HT1080 (cell line): Measurements from ENCODE around the gene ORC5. TPM values are rescaled to one million over a fixed set of nuclear protein-coding genes. Genes with fewer than 3 reads are reported as not detected.

Source experiments
- DNase-seq: peaks from one replicate; pipeline ENCODE4 v3.0.0-alpha.2; 2015; ENCODE audit warnings: low read depth
- total RNA-seq: library from RNA; depleted of rRNA; stranded (reverse); fragments of >200 nt; shearing (Covaris generic); gene quantifications from 2 replicates; pipeline ENCODE4 v1.2.3, GENCODE V29; 2014; rRNA removed

The ORC5 gene
- total RNA-seq, 1 experiment from 2014 or later: 58.7 TPM

DNA sequence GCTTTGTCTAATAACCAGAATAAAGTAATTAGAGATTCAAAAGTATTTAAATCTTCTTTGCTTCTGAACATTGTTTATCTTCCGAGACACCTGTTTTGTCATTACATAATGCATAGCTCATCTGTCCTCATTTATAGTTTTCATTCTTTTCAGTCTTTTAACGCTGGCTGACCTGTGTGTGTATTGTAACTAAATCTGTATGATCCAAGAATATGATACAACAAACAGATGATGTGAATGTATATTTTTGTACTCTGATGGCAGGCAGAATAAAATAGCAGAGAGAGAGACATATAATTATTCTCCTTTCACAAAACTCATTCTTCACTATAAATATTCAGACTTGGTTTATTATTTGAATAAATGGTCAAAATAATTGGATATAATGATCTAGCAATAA lies 80.6 kb downstream of the ORC5 start:
- no peak for DNase-seq

- no peak for DNase-seq
These were observed 81.4 kb downstream of the ORC5 start for GRCh38 chr7:104126411-104126841.

- no peak for DNase-seq
These were observed 82.8 kb downstream of the ORC5 start for GRCh38 chr7:104124893-104125477.

- DNase-seq: no peak
These were observed 83.3 kb downstream of the ORC5 start for GRCh38 chr7:104124469-104124868.

DNA sequence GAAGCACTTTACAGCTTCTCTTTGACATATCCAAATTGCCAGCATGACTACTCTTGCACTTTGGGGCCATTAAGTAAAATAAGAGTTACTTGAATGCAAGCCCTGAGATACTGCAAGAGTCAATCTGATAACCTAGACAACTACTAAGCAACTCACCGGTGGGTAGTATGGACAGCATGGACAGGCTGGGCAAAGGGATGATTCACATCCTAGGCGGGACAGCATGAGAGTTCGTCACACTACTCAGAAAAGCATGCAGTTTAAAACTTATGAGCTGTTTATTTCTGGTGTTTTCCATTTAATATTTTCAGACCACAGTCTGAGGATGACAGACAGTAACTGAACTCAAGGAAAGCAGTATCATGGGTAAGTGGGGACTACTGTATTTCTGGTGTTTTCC lies 84.0 kb downstream of the ORC5 start:
- peak; percentile 66 for DNase-seq

- no peak for DNase-seq
These were observed 94.0 kb downstream of the ORC5 start for GRCh38 chr7:104113788-104114187.

DNA sequence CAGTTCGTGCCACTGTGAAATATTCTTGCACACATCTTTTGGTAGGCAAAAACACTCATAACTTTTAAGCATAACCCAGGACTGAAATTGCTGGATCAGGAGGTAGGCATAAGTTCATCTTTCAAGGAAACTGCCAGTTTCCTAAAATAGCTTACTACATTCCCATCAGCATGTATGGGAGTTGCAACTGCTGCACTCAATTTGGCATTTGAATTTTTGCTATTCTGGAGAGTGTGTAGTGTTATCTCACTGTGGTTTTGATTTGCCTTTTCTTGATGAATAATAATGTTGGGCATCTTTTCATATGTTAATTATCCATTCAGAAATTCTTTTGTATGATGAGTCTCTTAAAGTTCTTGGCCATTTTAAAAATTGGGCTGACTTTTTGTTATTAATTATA lies 95.2 kb downstream of the ORC5 start:
- no peak for DNase-seq

- peak; percentile 3 for DNase-seq
These were observed 96.5 kb downstream of the ORC5 start for GRCh38 chr7:104111271-104111670.

DNA sequence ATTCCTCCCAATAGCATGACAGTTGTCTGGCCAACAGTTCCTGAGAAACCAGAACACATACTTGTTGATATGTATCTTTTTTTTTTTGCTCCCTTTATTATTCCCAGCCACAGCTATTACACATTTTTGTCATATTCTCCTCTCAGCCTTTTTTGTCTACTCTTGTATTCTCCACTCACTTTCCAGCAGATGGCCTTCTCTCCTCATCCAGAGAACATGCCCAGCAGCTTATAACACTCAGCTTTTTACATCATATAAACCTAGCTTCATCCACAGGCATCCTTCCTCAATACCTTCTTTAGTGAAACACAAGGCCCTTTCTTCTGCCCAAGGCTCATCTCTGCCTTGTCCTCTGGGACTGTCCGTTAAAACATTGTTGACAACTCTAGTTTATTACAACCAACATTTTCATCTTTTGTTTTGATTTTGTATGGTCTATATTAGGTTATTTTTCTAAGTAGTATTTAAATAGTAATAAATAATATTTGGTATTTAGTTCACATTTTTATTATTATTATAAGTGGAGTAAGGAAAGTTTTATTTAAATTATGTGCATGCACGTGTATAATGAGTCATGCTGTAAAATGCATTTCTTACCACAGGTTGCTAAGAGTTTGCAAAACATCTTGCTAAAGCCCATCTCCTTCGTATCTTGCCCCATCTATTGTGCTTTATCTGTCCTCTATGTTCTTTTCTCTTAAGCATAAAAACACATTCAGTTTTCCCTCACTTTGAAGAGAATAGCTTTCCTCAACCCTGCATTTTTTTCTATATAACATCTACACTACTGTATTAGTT lies 101.5 kb downstream of the ORC5 start:
- peak; percentile 34 for DNase-seq

GRCh38 chr7:104098890-104099289 lies 108.9 kb downstream of the ORC5 start:
- DNase-seq: no peak

DNA sequence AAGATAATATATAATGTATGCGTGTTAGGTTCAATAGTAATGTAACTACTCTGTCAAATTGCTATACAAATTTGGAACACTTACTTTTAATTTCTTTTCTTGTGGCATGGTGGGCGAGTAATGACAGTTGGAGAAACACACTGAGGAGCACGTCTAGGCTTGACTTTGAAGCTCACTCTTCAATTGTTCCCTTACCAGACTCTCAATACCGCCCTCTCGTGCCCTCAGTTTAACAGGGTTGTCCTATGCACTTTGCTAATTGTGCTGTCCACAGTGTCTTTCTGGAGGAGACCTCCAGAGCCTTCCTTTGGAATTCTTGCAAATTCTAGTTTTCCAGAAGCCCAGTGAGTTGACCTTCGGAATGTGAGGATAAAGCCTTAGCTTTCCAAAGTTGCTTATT lies 111.1 kb downstream of the ORC5 start:
- DNase-seq: peak; percentile 21

DNA sequence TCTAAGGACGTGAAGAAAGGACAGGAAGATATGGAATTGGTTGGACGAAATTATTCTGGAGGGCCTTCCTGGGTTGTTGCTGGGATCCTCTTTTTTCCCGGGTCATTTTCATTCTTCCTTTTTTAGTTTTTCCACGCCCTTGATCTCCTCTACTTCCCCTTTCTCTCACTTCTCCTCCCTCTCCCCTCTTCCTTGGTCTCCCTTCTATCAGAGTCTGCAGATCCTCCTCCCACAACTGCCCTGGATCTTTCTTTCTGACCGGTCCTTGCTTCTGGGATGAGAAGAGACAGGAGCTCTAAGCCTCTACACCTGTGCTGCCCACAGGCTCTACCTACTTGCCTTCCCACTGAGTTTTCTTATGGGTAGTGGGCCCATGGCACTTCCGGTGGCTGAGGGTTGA lies 114.7 kb downstream of the ORC5 start:
- no peak for DNase-seq

DNA sequence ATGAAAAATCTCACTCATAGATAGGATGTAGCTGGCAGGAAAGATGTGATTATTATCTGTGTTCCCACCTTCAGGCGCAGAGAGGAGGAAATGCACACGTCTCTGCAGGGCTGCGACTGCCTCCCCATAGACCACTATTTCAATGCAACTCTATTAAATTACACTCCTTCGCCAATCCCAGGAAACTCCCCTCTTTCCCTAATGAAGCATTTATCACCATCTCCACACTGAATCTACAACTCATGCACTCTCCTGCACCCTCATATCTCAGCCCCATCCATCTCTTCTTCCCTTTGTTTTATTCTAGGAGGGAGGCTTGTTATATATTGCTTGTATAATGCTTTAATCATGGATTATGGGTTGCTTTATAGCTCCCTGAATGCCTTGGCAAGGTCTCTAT lies 116.6 kb downstream of the ORC5 start:
- DNase-seq: no peak

GRCh38 chr7:104089612-104090011 lies 118.2 kb downstream of the ORC5 start:
- DNase-seq: no peak

- no peak for DNase-seq
These were observed 118.8 kb downstream of the ORC5 start for GRCh38 chr7:104089061-104089460.

Other genes with a start within 250 kb of the ORC5 start
- 0.02 and 0.03 TPM in 2 replicates for gene RELN, start 218.4 kb downstream of the ORC5 start, total RNA-seq
- not detected in 2 replicates for gene LHFPL3, start 120.6 kb upstream of the ORC5 start, total RNA-seq